Measurements from ENCODE around the gene BTF3.

Gene BTF3

GRCh38 chr5:73482383-73483136, 15.7 kb upstream of the BTF3 start:
- no peak overlapping the region for H3K9ac ChIP-seq (ENCODE audit: low read length)
- DNase-seq, result no peak
- H3K9me2 ChIP-seq (replicated peaks; ENCODE audit: insufficient read depth, low read length), result no peaks in the 10 kb centered on the region
- H3K4me3 ChIP-seq (ENCODE audit: low read length), result no peak overlapping the region
- no peak overlapping the region for H3K4me2 ChIP-seq (ENCODE audit: low read depth, low read length)
- TF ChIP-seq CTCF (IDR thresholded peaks at IDR 0.05; ENCODE audit: low read length), result no peak
- no peak for TF ChIP-seq EZH2 (optimal IDR thresholded peaks at IDR 0.05; ENCODE audit: low read depth, low read length)
- TF ChIP-seq EZH2phosphoT487 (IDR thresholded peaks at IDR 0.05; ENCODE audit: low read length), result no peak
- no peaks in the 10 kb centered on the region for H4K20me1 ChIP-seq (ENCODE audit: insufficient read depth, low read length)
- H3K36me3 ChIP-seq (replicated peaks; ENCODE audit: insufficient read depth, low read length), result no peaks in the 10 kb centered on the region
- H3K4me1 ChIP-seq (ENCODE audit: low read length), result peaks cover 13% of the 10 kb centered on the region
- H3K9me3 ChIP-seq (replicated peaks; ENCODE audit: insufficient read depth, low read length), result no peaks in the 10 kb centered on the region
- no peak overlapping the region for H3K27ac ChIP-seq (ENCODE audit: low read length)
- H2AFZ ChIP-seq (ENCODE audit: low read length), result no peak overlapping the region
- H3K27me3 ChIP-seq (replicated peaks; ENCODE audit: insufficient read depth, low read length), result no peaks in the 10 kb centered on the region
- H3K79me2 ChIP-seq (ENCODE audit: low read length), result no peaks in the 10 kb centered on the region
- H3F3A ChIP-seq (ENCODE audit: insufficient read depth, low read length), result no peaks in the 10 kb centered on the region; the same call in 1 of the 2 replicates

GRCh38 chr5:73483676-73484075, 14.6 kb upstream of the BTF3 start:
- Histone ChIP-seq H3K27me3 (replicated peaks; ENCODE audit: insufficient read depth, low read length) (no peaks in the 10 kb centered on the region), H4K20me1 (ENCODE audit: insufficient read depth, low read length) (no peaks in the 10 kb centered on the region), H3K36me3 (replicated peaks; ENCODE audit: insufficient read depth, low read length) (no peaks in the 10 kb centered on the region), H3K4me3 (ENCODE audit: low read length) (no peak overlapping the region), H3K27ac (ENCODE audit: low read length) (no peak overlapping the region), H3K4me1 (ENCODE audit: low read length) (peaks cover 13% of the 10 kb centered on the region), H3K79me2 (ENCODE audit: low read length) (no peaks in the 10 kb centered on the region), H3K4me2 (ENCODE audit: low read depth, low read length) (no peak overlapping the region), H3K9me2 (replicated peaks; ENCODE audit: insufficient read depth, low read length) (no peaks in the 10 kb centered on the region), H3K9ac (ENCODE audit: low read length) (no peak overlapping the region), H2AFZ (ENCODE audit: low read length) (no peak overlapping the region), H3K9me3 (replicated peaks; ENCODE audit: insufficient read depth, low read length) (no peaks in the 10 kb centered on the region), H3F3A (ENCODE audit: insufficient read depth, low read length) (no peaks in the 10 kb centered on the region; the same call in 1 of the 2 replicates)
- TF ChIP-seq EZH2phosphoT487 (IDR thresholded peaks at IDR 0.05; ENCODE audit: low read length) (no peak), CTCF (IDR thresholded peaks at IDR 0.05; ENCODE audit: low read length) (no peak), EZH2 (optimal IDR thresholded peaks at IDR 0.05; ENCODE audit: low read depth, low read length) (no peak)
- no peak for DNase-seq

- Histone ChIP-seq H3K4me3 (ENCODE audit: low read length) (no peak overlapping the region), H4K20me1 (ENCODE audit: insufficient read depth, low read length) (no peaks in the 10 kb centered on the region), H3K9me3 (replicated peaks; ENCODE audit: insufficient read depth, low read length) (no peaks in the 10 kb centered on the region), H3K4me1 (ENCODE audit: low read length) (peaks cover 13% of the 10 kb centered on the region), H3K4me2 (ENCODE audit: low read depth, low read length) (no peak overlapping the region), H3K79me2 (ENCODE audit: low read length) (no peaks in the 10 kb centered on the region), H3K9me2 (replicated peaks; ENCODE audit: insufficient read depth, low read length) (no peaks in the 10 kb centered on the region), H3K27ac (ENCODE audit: low read length) (no peak overlapping the region), H3F3A (ENCODE audit: insufficient read depth, low read length) (no peaks in the 10 kb centered on the region; the same call in 1 of the 2 replicates), H3K27me3 (replicated peaks; ENCODE audit: insufficient read depth, low read length) (no peaks in the 10 kb centered on the region), H3K9ac (ENCODE audit: low read length) (no peak overlapping the region), H3K36me3 (replicated peaks; ENCODE audit: insufficient read depth, low read length) (no peaks in the 10 kb centered on the region), H2AFZ (ENCODE audit: low read length) (no peak overlapping the region)
- TF ChIP-seq EZH2 (optimal IDR thresholded peaks at IDR 0.05; ENCODE audit: low read depth, low read length), result no peak
- no peak for DNase-seq
These were observed 13.7 kb upstream of the BTF3 start for GRCh38 chr5:73484511-73484910.

GRCh38 chr5:73485715-73486114, 12.5 kb upstream of the BTF3 start:
- no peaks in the 10 kb centered on the region for H3K79me2 ChIP-seq (ENCODE audit: low read length)
- H3K27ac ChIP-seq (ENCODE audit: low read length), result no peak overlapping the region
- H3K36me3 ChIP-seq (replicated peaks; ENCODE audit: insufficient read depth, low read length), result no peaks in the 10 kb centered on the region
- H3K4me1 ChIP-seq (ENCODE audit: low read length), result peaks cover 1% of the 10 kb centered on the region; the same call in 1 of the 2 replicates
- H3K27me3 ChIP-seq (replicated peaks; ENCODE audit: insufficient read depth, low read length), result no peaks in the 10 kb centered on the region
- TF ChIP-seq EZH2phosphoT487 (IDR thresholded peaks at IDR 0.05; ENCODE audit: low read length) (no peak), CTCF (IDR thresholded peaks at IDR 0.05; ENCODE audit: low read length) (no peak), EZH2 (optimal IDR thresholded peaks at IDR 0.05; ENCODE audit: low read depth, low read length) (no peak)
- DNase-seq, result no peak
- H2AFZ ChIP-seq (ENCODE audit: low read length), result no peak overlapping the region
- no peaks in the 10 kb centered on the region for H3K9me3 ChIP-seq (replicated peaks; ENCODE audit: insufficient read depth, low read length)
- H4K20me1 ChIP-seq (ENCODE audit: insufficient read depth, low read length), result no peaks in the 10 kb centered on the region
- no peaks in the 10 kb centered on the region for H3K9me2 ChIP-seq (replicated peaks; ENCODE audit: insufficient read depth, low read length)
- no peak overlapping the region for H3K9ac ChIP-seq (ENCODE audit: low read length)
- no peak overlapping the region for H3K4me3 ChIP-seq (ENCODE audit: low read length)
- H3F3A ChIP-seq (ENCODE audit: insufficient read depth, low read length), result no peaks in the 10 kb centered on the region
- H3K4me2 ChIP-seq (ENCODE audit: low read depth, low read length), result no peak overlapping the region
